B cell (primary cell): ENCODE results near the gene MLLT3. TPM values are rescaled to one million over a fixed set of nuclear protein-coding genes. Genes with fewer than 3 reads are reported as not detected.

ENCODE experiments used
- ATAC-seq: fragments of 200-7000 bp; cut with Tn5 transposase; one replicate; pipeline ENCODE4 v1.10.0; 2021; ENCODE audit warnings: low read depth, mild to moderate bottlenecking, moderate number of reproducible peaks, moderate library complexity
- CTCF ChIA-PET: fragments of 350-600 bp; sonication (Branson Sonifier 250); formaldehyde crosslinking; loops from one replicate; lab custom pipeline; 2021; ENCODE audit warnings: antibody characterized with exemption, inconsistent platforms; lab: Charles Lee
- POLR2A ChIA-PET: fragments of 350-600 bp; sonication (Branson Sonifier 250); formaldehyde crosslinking; loops from one replicate; lab custom pipeline; 2021; ENCODE audit warnings: antibody characterized with exemption; lab: Charles Lee
- DNase-seq: peaks from one replicate; pipeline ENCODE4 v3.0.0; 2013
- H2AFZ ChIP-seq: 2 replicates; pipeline ENCODE4 v1.6.1; 2012; ENCODE audit warnings: mild to moderate bottlenecking, low read depth, low read length; ENCODE audit not compliant: insufficient read depth, poor library complexity, severe bottlenecking
- H3K27ac ChIP-seq, 2 donors: 1 replicate in 1 of 2; 2 replicates in 1 of 2; pipeline ENCODE4 v1.5.1; 2012 to 2013; ENCODE audit warnings: low read length in 2 of 2, mild to moderate bottlenecking in 2 of 2, moderate library complexity in 1 of 2
- H3K27me3 ChIP-seq, 4 experiments: fragments of 200-600 bp in 1 of 4; sonication (generic) in 1 of 4; replicated peaks in 1 of 4; 1 replicate in 2 of 4; 2 replicates in 2 of 4; pipeline versions ENCODE4 v1.6.1 to v1.7.0; 2013 to 2016; ENCODE audit warnings: low read length in 3 of 4, mild to moderate bottlenecking in 2 of 4, mixed read lengths in 1 of 4, moderate library complexity in 1 of 4; ENCODE audit not compliant: insufficient read depth in 4 of 4, control insufficient read depth in 3 of 4; ENCODE audit errors: control extremely low read depth in 1 of 4
- H3K36me3 ChIP-seq, 2 experiments: replicated peaks in 1 of 2; 1 replicate in 1 of 2; 2 replicates in 1 of 2; pipeline versions ENCODE4 v1.6.1 to v1.7.1; 2013; ENCODE audit warnings: low read length in 1 of 2; ENCODE audit not compliant: insufficient read depth in 2 of 2, control insufficient read depth in 1 of 2; ENCODE audit errors: control extremely low read depth in 1 of 2, extremely low read depth in 1 of 2
- H3K4me1 ChIP-seq, 2 donors: fragments of 200-600 bp in 1 of 2; sonication (generic) in 1 of 2; 1 replicate in 1 of 2; 2 replicates in 1 of 2; pipeline versions ENCODE4 v1.5.1 to v1.6.1; 2013 to 2017; ENCODE audit warnings: low read length in 2 of 2; ENCODE audit not compliant: control insufficient read depth in 2 of 2, insufficient read depth in 2 of 2
- H3K4me2 ChIP-seq: replicated peaks from 2 replicates; pipeline ENCODE3; 2012; ENCODE audit warnings: mild to moderate bottlenecking, low read depth, low read length; ENCODE audit not compliant: poor library complexity, severe bottlenecking
- H3K4me3 ChIP-seq, 5 experiments: fragments of 200-600 bp in 1 of 5; sonication (generic) in 1 of 5; 1 replicate in 3 of 5; 2 replicates in 2 of 5; pipeline versions ENCODE4 v1.5.1 to v1.7.0; 2011 to 2016; ENCODE audit warnings: low read length in 4 of 5, mild to moderate bottlenecking in 4 of 5, low read depth in 2 of 5, control low read depth in 1 of 5, moderate library complexity in 1 of 5; ENCODE audit not compliant: insufficient read depth in 1 of 5; ENCODE audit errors: control extremely low read depth in 1 of 5, extremely low read depth in 1 of 5
- H3K79me2 ChIP-seq: fragments of 200-600 bp; sonication (generic); one replicate; pipeline ENCODE4 v1.6.0; 2016; ENCODE audit warnings: low read length; ENCODE audit not compliant: control insufficient read depth, insufficient read depth
- H3K9ac ChIP-seq: fragments of 200-600 bp; sonication (generic); 2 replicates; pipeline ENCODE4 v1.6.1; 2017; ENCODE audit warnings: mild to moderate bottlenecking, low read length, moderate library complexity
- H3K9me3 ChIP-seq, 3 donors: one replicate each; pipeline versions ENCODE4 v1.6.1 to v1.7.1; 2013; ENCODE audit warnings: low read length in 2 of 3; ENCODE audit not compliant: control insufficient read depth in 2 of 3, insufficient read depth in 1 of 3; ENCODE audit errors: control extremely low read depth in 1 of 3
- H4K20me1 ChIP-seq: 2 replicates; pipeline ENCODE4 v1.6.0; 2012; ENCODE audit warnings: mild to moderate bottlenecking, low read length; ENCODE audit not compliant: insufficient read depth, control insufficient read depth, poor library complexity, severe bottlenecking
- H3K27ac Mint-ChIP-seq: one replicate; pipeline ENCODE4 v1.8.0; 2021; ENCODE audit warnings: mixed read lengths
- H3K27me3 Mint-ChIP-seq: one replicate; pipeline ENCODE4 v1.8.0; 2021; ENCODE audit warnings: mixed read lengths
- H3K4me1 Mint-ChIP-seq: one replicate; pipeline ENCODE4 v1.8.0; 2021; ENCODE audit warnings: mixed read lengths
- H3K4me3 Mint-ChIP-seq: one replicate; pipeline ENCODE4 v1.8.0; 2021; ENCODE audit warnings: mixed read lengths
- H3K9me3 Mint-ChIP-seq: one replicate; pipeline ENCODE4 v1.8.0; 2022; ENCODE audit warnings: mixed read lengths; ENCODE audit not compliant: insufficient read depth
- CTCF ChIP-seq: fragments of 200-600 bp; IDR thresholded peaks from one replicate; pipeline ENCODE4 v1.8.0; 2022; ENCODE audit warnings: antibody characterized with exemption, mild to moderate bottlenecking
- EZH2 ChIP-seq: IDR thresholded peaks from 2 replicates; pipeline ENCODE4 v1.6.1; 2012; ENCODE audit warnings: borderline replicate concordance, low read depth, mild to moderate bottlenecking, moderate library complexity, low read length; ENCODE audit not compliant: insufficient read depth, poor library complexity, severe bottlenecking
- WGBS: methylation state at CpG from one replicate; pipeline ENCODE4 v1.1.5; 2013; ENCODE audit warnings: missing lambda C conversion rate; ENCODE audit not compliant: insufficient coverage; 5-methylcytosine and 5-hydroxymethylcytosine counted together
- intact Hi-C: fragments of 100-400 bp; cut with micrococcal nuclease; formaldehyde crosslinking; loops from one replicate; pipeline ENCODE4 v1.10.0; 2022
- polyA plus RNA-seq: library from polyadenylated mRNA; depleted of rRNA; stranded (reverse); fragments of >200 nt; gene quantifications from 2 replicates; pipeline ENCODE4 v1.2.3, GENCODE V29; 2012
- total RNA-seq, 2 donors: library from RNA; stranded (reverse); fragments of 120-200 nt in 1 of 2; gene quantifications; 1 replicate in 1 of 2; 2 replicates in 1 of 2; pipeline versions ENCODE4 v1.2.3 to v1.2.4, GENCODE V29; 2013 to 2022

The MLLT3 gene
- total and polyA plus RNA-seq, 2 donors (not counting 1 experiment from before 2014, with no cell fraction given) = 3.4 to 3.6 TPM

- Histone ChIP-seq H3K79me2 (no peaks in the 10 kb centered on the region), H3K9ac (no peak overlapping the region), H3K27ac (no peak overlapping the region), H3K27me3 (no peaks in the 10 kb centered on the region), H3K4me1 (peaks cover 0 to 7% of the 10 kb centered on the region in 2 donors), H2AFZ (no peak overlapping the region), H3K9me3 (no peaks in the 10 kb centered on the region), H4K20me1 (no peaks in the 10 kb centered on the region), H3K4me3 (no peak overlapping the region), H3K4me2 (no peak overlapping the region), H3K36me3 (no peaks in the 10 kb centered on the region)
- ChIA-PET POLR2A (no interaction called here), CTCF (interaction anchor here (0.5 to 0.9 kb wide), 2 partner anchors 560 to 630 kb away, joined by 3 to 4 read pairs; no protein-coding TSS in a partner anchor)
- DNase-seq = no peak
- H3K4me3 Mint-ChIP-seq = no peak overlapping the region
- TF ChIP-seq CTCF = no peak
- no peaks in the 10 kb centered on the region for H3K9me3 Mint-ChIP-seq
- no peak overlapping the region for H3K27ac Mint-ChIP-seq
- no peak for ATAC-seq
- peaks cover 10% of the 10 kb centered on the region for H3K4me1 Mint-ChIP-seq
- no peaks in the 10 kb centered on the region for H3K27me3 Mint-ChIP-seq
- intact Hi-C loops = no loop called here
Measured at GRCh38 chr9:20551236-20551635, 71.1 kb downstream of the MLLT3 start.

GRCh38 chr9:20550326-20550725, 72.0 kb downstream of the MLLT3 start:
- Mint-ChIP-seq H3K27me3 (no peaks in the 10 kb centered on the region), H3K27ac (no peak overlapping the region), H3K4me1 (peaks cover 10% of the 10 kb centered on the region), H3K9me3 (no peaks in the 10 kb centered on the region), H3K4me3 (no peak overlapping the region)
- Histone ChIP-seq H3K36me3 (no peaks in the 10 kb centered on the region), H3K79me2 (no peaks in the 10 kb centered on the region), H3K27ac (no peak overlapping the region), H3K4me2 (no peak overlapping the region), H3K9me3 (no peaks in the 10 kb centered on the region), H3K27me3 (no peaks in the 10 kb centered on the region), H3K4me3 (no peak overlapping the region), H4K20me1 (no peaks in the 10 kb centered on the region), H3K4me1 (peaks cover 0 to 7% of the 10 kb centered on the region in 2 donors), H2AFZ (no peak overlapping the region), H3K9ac (no peak overlapping the region)
- WGBS = 89% methylated on average over 2 of the region's 4 CpGs
- POLR2A ChIA-PET = no interaction called here
- intact Hi-C loops = no loop called here
- CTCF ChIA-PET = interaction anchor here (1.0 kb wide), 1 partner anchor 397 kb away, joined by 5 read pairs; no protein-coding TSS in a partner anchor
- TF ChIP-seq EZH2 = no peak
- TF ChIP-seq CTCF = no peak
- DNase-seq = no peak
- no peak for ATAC-seq
